ENCODE results near the gene STARD10. TPM values are rescaled to one million over a fixed set of nuclear protein-coding genes. Genes with fewer than 3 reads are reported as not detected.
"Not testable (repeated sequence)": the region's sequence is repeated elsewhere in the genome, so short reads cannot be mapped to it uniquely, and the experiment has no call there.

STARD10 gene
- total and polyA plus RNA-seq, 2 of the 8 experiments (the other 6 are each of a cell fraction or from before 2014, with no cell fraction given), result 23.7 to 35.7 TPM

DNA sequence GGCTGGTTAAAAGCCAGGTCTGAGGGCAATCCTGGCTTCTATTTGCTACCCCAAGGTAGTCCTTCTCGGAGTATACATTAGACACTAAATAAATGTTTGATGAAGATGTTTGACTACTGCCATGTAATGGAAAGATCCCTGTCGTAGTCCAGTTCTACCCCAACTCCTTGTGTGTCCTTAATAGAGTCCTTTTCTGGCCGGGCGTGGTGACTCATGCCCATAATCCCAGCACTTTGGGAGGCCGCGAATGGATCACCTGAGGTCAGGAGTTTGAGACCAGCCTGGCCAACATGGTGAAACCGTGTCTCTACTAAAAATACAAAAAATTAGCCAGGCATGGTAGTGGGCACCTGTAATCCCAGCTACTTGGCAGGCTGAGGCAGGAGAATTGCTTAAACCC lies 2.6 kb downstream of the STARD10 start:
- H3K4me1 ChIP-seq (replicated peaks in 1 of 4; ENCODE audit: control insufficient read depth in 3 of 4, insufficient read depth in 4 of 4, low read length in 3 of 4); H3K27me3 ChIP-seq (replicated peaks in 1 of 4; ENCODE audit: control insufficient read depth in 3 of 4, extremely low read depth in 1 of 4, insufficient read depth in 3 of 4, low read length in 3 of 4); H3K36me3 ChIP-seq (ENCODE audit: control insufficient read depth in 2 of 4, insufficient read depth in 4 of 4, low read length in 3 of 4); DNase-seq (ENCODE audit: low read depth in 1 of 2, low spot score in 2 of 2); H4K91ac ChIP-seq (replicated peaks; ENCODE audit: insufficient read length, low read length); H3K27ac ChIP-seq (ENCODE audit: low read depth, low read length); H3K18ac ChIP-seq (ENCODE audit: extremely low read depth, low read length); H4K20me1 ChIP-seq (replicated peaks in 1 of 2; ENCODE audit: control insufficient read depth in 1 of 2, insufficient read depth in 2 of 2, low read length in 2 of 2); H2BK20ac ChIP-seq (ENCODE audit: low read length); H3K9me3 ChIP-seq (ENCODE audit: insufficient read depth in 2 of 2, low read depth in 1 of 2, low read length in 1 of 2); H3K56ac ChIP-seq (replicated peaks; ENCODE audit: insufficient read length, low read depth, low read length); H3K4me2 ChIP-seq (ENCODE audit: insufficient read depth in 1 of 2, low read depth in 2 of 2, low read length in 2 of 2); H2BK5ac ChIP-seq (ENCODE audit: low read depth, low read length); H3K4ac ChIP-seq (replicated peaks; ENCODE audit: insufficient read length, low read depth, low read length); POLR2A ChIA-PET (ENCODE audit: partially characterized antibody); H3K14ac ChIP-seq (ENCODE audit: insufficient read length); H2BK120ac ChIP-seq (replicated peaks; ENCODE audit: low read depth, low read length); H4K8ac ChIP-seq (ENCODE audit: extremely low read depth, insufficient read depth, low read length); H3K23ac ChIP-seq (ENCODE audit: insufficient read length); H2BK15ac ChIP-seq (ENCODE audit: low read length); H2AFZ ChIP-seq (ENCODE audit: low read length); H3K4me3 ChIP-seq (ENCODE audit: extremely low read depth in 1 of 4, insufficient read depth in 2 of 4, low read depth in 3 of 4, low read length in 4 of 4); H2BK12ac ChIP-seq (ENCODE audit: low read depth, low read length); H2AK5ac ChIP-seq (ENCODE audit: low read depth, low read length); H4K5ac ChIP-seq (ENCODE audit: insufficient read length, low read depth, low read length); H3K23me2 ChIP-seq (ENCODE audit: low read depth, low read length); H3K79me2 ChIP-seq (ENCODE audit: control insufficient read depth in 1 of 2, insufficient read depth in 2 of 2, low read length in 2 of 2); H3K9ac ChIP-seq (replicated peaks in 1 of 4; ENCODE audit: extremely low read depth in 1 of 4, low read depth in 3 of 4, low read length in 3 of 4); FAIRE-seq; H3K79me1 ChIP-seq (ENCODE audit: low read depth, low read length): not testable (repeated sequence)
- WGBS, 2 experiments (ENCODE audit: extremely low coverage in 1 of 2, insufficient coverage in 1 of 2, insufficient read length in 1 of 2, insufficient replicate concordance in 2 of 2, low coverage in 1 of 2, low lambda C conversion rate in 2 of 2, missing lambda C conversion rate in 1 of 2), result 86% methylated on average over 7 of the region's 7 CpGs; no CpG with 5 or more reads in 1 of the 2 experiments
- CTCF ChIA-PET (ENCODE audit: partially characterized antibody), result interaction anchor here (1.2 to 4.8 kb wide), 2 partner anchors 65 to 66 kb away, joined by 12 to 105 read pairs; no protein-coding TSS in a partner anchor

All from H1 (cell line).